Ovary (tissue), 3 donors: ENCODE results near the gene SLC36A3.
"Not testable (repeated sequence)": the region's sequence is repeated elsewhere in the genome, so short reads cannot be mapped to it uniquely, and the experiment has no call there.

Experiments used
- CTCF ChIP-seq, 3 donors: fragments of 450-650 bp in 2 of 3; fragments of 200-600 bp in 1 of 3; IDR thresholded peaks; one replicate each; pipeline versions ENCODE4 v1.5.1 to v1.8.0; 2016 to 2022; ENCODE audit warnings: antibody characterized with exemption in 3 of 3, mild to moderate bottlenecking in 1 of 3
- EP300 ChIP-seq: sonication (generic); formaldehyde crosslinking; IDR thresholded peaks from one replicate; pipeline ENCODE4 v1.6.1; 2017; ENCODE audit warnings: antibody characterized with exemption
- POLR2A ChIP-seq: fragments of 450-650 bp; IDR thresholded peaks from one replicate; pipeline ENCODE4 v1.6.1; 2017; ENCODE audit warnings: antibody characterized with exemption, mild to moderate bottlenecking, moderate library complexity
- donor health status: DM: no; HTN: no; CAD: no.

- TF ChIP-seq CTCF (IDR thresholded peaks at IDR 0.05); POLR2A; EP300: not testable (repeated sequence)
Observed at GRCh38 chr5:151235239-151235571, 68.4 kb downstream of the SLC36A3 start.
